NCI-H748 (cell line): ENCODE data around the gene CAMK1D.

Experiments
- DNase-seq: peaks from one replicate; lab custom pipeline; 2025; ENCODE audit not compliant: unreplicated experiment; lab: John Stamatoyannopoulos, UW

Gene CAMK1D

DNA sequence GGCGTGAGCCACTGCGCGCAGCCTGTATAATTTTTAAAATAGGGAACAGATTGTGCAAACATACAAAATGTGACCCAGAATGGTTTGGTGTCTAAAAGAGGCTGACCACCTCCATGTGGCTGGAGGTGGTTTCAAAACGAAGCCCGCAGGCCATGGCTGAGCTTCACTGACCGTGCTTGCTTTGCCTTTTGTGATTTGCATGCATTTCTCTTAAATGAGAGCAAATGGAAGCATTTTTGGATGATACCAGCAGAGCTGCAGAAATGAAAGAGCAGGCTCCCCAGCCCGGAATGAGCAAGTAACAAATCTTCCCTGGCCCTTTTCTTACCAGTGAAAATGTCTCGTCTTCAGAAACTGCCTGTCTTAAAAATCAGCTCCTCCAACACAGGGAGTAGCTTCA lies 239.9 kb downstream of the CAMK1D start:
- DNase-seq: no peak

DNA sequence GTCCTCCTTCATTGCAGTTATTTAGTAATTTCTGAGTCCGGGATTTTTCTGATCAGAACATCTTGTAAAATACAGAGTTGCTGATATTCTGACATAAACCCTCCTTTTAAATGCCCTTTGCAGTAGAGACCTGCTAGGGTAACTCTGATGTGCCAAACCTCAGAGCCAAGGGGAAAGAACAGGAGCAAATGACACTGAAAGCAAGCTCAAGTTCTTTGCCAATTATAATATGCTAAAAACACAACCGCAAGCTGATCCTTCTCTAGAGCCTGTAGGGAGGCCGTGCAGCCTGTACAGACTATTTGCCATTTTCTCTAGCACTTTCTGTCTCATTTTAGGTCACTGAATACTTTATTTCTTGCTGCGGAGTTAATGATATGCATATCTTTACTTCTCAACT lies 240.4 kb downstream of the CAMK1D start:
- peak; percentile 13 for DNase-seq

DNA sequence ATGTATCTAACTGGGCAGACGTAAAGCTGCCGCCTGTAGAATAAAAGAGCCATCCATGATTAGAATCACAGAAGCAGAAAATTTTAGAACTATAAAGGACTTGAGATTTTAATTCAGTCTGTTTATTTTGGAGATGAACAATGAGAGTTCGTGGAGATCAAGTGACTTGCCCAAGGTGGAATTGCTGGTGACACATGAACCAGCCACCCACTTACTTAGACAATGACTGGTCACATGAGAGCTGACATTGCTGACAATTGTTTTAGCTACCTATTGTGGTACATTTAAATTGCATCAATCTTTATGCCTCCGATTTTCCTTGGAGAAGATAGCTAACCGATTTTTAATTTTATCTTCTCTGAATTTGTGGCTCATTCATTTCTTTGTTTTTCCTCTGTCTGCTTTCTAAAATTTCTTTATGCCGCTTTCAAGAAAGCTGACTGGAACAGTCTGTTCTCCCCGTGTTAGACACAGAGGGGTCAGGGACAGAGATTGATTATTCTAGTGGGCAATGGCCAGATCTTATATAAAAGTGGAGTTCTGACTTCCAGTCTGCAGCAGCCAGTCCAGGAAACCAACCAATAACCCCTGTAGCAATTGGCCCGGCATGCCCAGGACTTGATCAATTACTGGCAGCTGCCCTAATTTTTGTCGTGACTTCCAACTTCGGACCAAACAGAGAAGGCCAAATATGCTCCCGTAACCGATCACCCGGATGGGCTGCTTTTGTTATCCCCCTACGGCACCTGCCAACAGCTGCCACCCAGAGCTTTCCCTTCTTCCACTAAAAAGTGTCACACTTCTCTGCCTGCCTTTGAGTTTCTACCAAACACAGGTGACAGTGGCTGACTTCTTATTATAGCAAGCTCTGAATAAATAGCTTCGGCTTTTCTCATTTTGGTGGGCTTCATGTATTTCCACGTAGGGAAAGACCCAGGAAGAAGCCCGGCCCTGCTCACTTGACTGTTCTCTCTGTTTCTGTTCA lies 241.6 kb downstream of the CAMK1D start:
- DNase-seq: peak; percentile 87

DNA sequence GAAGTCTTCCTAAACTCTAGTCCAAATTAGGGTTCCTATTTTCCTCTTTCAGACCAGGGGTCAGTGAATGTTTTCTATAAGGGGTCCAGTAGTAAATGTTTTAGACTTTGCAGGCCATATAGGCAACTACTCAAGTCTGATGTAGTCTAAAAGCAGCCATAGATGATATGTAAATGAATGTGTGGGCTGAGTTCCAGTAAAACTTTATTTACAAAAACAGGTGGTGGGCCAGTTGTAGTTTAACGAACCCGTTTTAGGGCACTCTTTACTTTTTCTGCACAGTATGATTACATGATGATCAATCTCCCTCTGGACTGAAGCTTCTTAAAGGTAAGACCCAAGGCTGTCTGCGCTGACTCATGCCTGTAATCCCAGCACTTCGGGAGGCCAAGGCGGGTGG lies 243.6 kb downstream of the CAMK1D start:
- DNase-seq: no peak

DNA sequence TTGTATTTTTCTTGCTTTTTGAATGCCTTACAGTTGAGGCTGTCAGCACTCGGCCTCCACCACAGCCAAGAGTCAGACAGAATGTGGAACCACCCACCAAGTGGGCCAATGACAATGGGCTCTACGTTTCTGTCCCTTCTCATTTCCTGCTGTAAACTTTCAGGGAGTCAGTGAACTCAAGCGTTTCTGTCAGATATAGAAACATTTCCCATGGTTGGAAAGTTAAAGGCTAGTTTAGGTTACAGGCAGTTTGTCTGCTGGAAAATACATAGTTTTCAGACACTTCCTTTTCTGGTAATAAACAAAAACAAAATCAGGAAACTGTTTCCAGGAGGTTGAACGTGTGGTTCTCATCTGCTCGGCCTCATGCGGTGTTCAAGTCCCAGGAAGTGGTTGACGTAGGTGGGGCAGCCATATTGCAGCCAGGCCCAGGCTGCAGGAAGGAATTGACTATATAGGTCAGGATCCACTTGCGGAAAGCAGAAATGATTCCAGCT lies 245.1 kb downstream of the CAMK1D start:
- DNase-seq: no peak

DNA sequence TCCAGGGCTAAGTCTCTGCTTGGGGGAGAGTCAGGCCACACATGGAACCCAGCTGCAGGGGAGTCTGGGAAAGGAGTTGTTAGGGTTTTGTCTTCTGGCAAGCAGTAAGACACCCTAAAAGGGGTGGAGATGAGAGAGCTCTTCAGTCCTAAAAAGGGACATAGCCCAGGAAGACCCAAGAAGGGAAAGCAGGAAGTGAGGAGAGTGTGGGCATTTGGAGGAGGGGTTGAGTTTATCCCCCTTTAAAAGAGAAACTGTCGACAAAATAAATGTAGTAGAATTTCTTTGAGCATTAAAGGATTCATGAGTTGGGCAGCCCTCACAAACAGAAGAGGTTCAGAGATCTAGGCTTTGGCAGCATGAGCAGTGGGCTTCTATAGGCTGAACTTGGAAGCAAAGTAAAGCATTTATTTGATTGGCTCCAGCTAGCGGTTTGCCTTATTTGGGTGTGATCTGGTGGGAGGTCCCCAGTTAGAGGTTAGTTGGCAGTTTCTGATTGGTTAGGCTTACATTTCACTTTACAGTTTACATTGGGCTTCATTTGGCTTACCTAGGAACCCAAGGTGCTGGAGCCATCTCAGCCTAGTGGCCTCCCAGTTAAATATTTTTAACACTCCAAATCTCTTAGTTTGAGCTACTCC lies 246.7 kb downstream of the CAMK1D start:
- no peak for DNase-seq

DNA sequence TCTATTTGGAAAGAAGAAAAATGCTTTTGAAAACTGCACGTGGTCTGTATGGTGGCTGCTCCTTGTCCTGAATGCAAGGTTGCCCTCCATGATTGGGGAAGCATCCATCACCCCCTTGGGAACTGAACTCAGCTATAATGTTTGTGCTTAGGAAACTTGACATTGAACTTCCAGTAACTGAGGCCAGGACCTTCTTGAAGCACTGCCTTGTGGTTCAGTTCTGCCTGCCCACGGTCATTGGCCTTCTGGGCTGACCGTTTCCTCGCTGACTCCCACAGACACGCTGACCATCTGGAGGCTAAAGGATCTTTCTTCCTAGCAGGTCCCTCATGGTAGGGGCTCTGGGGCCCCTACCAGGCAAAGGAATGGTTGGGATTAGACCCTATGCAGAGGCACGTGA lies 247.8 kb downstream of the CAMK1D start:
- DNase-seq: no peak

DNA sequence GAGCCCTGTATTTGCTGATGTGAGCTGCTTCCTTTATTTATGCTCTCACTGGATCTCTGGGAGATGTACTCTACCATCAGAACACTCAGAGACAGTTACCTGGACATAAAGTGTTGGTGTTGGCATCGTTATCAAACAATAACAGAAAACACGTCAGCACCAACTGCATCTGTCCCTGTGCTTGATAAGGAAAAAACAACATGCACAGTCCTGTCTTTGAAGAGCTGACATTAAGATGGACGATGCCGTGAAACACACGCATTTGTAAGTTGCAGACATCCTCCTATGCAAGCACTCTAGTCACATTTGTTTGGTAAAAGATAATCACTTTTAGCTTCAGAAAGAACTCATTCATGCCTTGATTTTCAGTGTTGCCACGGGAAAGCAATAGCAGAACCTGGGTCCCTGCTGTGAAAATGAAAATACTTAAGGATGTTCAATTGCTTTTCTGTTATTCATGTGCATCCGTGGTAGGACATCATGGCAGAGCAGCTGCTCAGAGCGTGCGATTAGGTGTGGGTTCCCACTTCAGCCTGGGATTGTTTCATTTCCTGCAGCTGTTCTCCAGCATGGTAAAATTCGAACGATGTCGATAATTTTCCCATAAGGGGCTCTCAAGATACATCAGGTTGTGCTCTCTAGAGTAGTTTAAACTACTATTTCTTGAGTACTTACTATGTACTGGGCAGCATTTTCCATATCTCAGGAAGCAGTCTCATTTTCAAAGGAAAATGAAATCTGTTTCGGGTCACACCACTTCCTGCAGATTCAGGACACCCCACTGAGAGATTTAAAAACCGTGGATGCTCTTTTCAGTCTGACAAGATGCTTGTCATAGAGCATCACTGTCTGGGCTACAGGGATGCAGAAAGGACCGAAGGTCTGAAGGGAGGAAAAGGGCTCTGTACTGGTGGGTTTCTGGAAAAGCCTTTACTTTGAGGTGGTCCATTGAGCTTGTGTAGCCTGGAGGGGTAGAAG lies 248.7 kb downstream of the CAMK1D start:
- peak; percentile 92 for DNase-seq

DNA sequence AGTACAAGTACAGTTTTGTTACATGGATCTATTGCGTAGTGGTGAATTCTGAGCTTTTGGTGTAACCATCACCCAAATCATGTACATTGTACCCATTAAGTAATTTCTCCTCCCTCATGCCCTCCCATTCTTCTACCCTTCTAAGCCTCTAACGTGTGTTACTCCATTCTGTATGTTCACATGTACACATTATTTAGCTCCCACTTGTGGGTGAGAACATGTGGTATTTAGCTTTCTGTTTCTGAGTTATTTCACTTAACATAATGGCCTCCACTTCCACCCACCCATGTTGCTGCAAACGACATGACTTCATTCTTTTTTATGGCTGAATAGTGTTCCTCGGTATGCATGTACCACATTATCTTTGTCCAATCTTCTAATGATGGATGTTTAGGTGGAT lies 251.3 kb downstream of the CAMK1D start:
- no peak for DNase-seq

DNA sequence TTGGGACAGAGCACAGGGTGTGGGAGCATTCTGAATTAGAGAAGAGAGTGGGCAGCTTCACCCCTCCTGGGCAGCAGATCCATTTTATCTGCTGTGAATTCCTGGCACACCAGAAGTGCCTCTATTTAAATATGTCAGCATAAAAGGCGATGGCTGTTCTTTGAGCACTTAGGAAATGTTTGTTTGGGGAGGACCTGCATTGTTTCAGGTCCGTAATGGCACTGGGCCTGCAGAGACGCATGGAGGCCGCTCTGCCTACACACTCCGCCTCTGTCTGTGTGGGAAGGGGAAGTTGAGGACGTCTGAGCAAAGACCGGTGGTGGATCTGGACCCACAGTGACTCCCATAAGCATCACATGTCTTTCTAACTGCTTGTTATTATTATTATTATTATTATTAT lies 253.2 kb downstream of the CAMK1D start:
- DNase-seq: peak; percentile 54

DNA sequence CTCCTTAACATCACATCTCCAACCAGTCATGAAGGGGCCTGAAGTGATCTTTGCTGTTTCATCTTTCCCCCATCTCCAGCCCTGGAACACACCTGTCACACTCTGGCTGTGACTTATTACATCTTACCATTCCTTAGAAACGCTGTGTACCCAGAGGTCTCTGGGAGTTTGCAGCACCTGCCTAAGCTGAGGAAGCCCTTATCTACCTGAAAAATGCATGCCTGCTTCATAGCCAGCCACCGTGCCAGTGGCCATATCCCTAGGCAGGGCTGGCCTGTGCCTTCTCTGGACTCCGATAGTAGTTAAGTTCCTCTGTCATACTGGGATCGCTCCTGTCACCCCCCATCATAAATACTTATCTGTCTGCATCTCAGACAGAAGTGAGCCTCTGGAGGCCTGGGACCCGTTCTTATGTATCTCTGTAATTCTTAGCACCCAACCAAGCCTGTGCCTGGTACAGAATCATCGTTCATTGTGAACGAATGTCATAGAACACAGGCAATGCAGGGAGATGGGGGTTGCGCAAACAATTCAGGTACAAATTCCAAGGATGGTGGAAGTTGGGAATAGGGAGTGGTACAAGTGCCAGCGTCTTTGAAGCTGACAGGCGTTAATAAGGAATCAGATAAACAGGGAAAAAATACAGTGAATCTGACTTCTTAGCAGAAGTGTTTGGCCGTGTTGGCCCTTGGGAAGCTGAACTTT lies 254.6 kb downstream of the CAMK1D start:
- DNase-seq: no peak

DNA sequence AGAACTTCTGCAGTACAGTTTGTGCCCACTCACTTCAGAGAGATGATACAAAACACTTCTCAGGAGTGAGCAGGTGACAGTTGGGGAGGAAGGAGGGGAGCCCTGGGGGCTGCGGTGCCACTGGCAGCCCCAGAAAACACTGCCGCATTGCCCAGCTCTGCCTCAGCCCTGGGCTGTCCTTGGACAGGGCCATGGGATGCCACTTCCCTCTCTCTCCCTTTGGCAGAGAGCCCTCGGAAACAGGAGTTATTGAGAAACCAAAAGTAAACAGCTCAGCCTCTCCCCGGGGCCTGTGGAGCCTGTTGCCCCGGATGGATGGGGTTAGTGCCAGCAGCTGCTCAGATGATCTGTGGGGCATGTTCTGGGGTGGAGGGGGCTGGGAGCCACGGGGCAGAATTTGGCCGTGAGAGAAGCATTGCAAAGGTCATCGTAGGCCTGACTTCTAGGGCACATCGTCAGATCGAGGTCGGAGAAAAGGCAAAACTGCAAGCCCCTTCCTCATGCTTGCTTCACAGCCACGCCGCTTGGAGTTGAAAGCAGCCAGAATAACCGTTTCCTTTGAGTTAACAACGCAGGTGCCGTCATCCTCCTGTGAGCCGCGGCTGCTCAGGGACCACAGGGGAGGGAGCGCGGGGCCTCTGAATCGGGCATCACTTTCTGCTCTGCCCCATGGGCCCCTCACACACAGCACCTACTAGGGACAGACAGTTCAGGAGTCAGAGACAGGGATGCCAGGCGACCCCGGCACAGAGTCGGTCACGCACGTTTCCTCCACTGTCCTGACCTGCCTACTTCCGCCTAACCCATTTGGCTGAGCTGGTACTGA lies 256.4 kb downstream of the CAMK1D start:
- DNase-seq: peak; percentile 88

DNA sequence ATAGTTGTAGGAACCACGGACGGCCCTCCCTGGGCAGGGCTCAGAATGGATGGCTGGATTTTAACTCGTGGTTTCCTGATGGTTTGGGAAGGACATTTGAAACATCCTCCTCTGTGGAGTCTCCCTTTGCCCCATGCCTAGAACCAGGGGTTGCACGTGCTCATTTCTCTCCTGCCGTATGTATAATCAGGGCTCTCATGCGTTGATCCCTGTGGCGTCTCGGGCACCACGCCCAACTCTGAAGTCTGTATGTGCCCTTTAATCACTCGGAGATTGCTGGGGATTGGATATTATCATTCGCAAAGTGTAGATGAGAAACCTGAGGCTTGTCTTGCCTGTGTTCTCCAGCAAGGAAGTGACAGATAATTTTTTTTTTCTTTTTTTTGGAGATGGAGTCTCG lies 257.1 kb downstream of the CAMK1D start:
- peak; percentile 82 for DNase-seq

DNA sequence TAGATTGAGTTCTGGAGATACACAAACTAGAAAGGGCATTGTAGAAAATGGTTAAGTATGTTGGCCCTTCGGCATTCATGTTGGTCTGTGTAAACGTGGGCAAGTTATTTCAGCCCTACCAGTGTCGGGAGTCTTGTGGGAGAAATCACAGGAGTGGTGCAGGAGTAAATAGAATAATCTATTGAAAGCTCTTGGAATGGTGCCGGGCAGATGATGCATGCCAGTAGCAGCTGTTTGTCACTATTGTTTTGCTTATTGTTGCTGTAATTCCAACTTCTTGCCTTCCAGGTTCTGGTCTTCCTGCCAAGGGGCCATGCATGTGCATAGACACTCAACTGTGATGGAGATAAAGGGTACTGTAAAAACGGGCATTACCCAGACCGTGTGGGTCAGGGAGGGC lies 259.4 kb downstream of the CAMK1D start:
- peak; percentile 46 for DNase-seq

DNA sequence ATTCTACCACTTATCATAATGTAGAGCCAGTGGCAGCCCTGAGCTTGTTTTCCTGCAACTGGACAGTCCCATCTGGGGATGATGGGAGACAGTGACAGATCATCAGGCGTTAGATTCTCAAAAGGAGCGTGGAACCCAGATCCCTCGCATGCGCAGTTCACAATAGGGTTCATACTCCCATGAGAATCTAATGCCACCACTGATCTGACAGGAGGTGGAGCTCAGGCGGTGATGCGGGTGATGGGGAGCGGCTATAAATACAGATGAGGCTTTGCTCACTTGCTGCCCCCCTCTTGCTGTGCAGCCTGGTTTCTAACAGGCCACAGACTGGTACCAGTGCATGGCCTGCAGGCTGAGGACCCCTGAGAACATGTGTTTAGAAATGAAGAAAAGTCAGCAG lies 260.1 kb downstream of the CAMK1D start:
- DNase-seq: no peak

DNA sequence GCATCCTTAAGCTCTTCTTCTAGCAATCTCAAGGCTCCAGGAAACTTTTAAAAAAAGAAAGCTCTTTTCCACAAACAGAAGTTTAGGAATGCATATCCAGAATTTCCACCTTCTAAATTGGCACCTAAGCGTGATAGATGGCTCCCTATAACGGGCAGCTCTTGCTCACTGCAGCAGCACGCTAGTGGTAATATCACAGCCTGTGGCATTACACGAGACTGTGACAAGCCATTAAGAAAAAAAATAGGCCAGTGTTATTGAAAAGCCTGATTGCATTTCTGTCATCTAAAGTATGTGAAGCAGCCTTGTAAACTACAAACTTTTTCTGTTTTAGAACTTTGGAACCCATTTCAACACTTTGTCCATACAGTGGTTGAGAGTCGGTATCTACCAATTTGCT lies 263.8 kb downstream of the CAMK1D start:
- no peak for DNase-seq

DNA sequence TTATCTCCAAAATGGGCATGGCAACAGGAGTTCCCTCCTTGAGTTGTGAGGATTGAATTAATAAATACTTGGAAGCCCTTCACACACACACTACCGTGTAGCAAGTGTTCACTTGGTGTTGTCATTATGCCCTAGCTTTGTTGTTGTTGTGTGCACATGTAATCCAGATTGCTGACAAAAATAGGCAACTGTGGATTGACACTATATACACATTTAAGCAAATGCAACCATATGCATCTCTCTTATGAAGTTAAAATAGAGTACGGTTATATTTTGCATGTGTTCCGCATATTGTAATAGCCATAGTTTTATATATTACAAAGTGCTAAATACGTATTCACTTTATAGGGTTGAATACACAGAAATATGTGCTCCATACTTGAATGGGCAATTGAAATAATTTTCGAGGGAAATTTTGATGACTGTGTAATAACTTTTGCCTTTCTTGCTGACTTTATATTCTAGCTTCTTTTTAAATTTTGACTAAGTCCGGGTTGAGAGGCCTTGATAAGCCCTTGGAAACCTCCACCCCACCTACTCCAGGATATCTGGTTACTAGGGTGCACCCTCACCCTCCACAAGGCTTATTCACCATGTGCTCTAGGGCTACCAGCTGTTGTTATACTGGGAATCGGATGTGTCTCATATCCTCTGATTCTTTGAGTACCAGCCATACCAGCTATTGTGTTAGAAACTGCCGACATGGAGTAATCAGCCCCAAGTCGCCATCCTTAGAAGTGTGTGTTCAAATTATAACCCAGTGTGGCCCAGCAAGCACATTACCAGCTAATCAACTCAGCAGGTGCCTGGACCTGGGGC lies 265.0 kb downstream of the CAMK1D start:
- peak; percentile 40 for DNase-seq

DNA sequence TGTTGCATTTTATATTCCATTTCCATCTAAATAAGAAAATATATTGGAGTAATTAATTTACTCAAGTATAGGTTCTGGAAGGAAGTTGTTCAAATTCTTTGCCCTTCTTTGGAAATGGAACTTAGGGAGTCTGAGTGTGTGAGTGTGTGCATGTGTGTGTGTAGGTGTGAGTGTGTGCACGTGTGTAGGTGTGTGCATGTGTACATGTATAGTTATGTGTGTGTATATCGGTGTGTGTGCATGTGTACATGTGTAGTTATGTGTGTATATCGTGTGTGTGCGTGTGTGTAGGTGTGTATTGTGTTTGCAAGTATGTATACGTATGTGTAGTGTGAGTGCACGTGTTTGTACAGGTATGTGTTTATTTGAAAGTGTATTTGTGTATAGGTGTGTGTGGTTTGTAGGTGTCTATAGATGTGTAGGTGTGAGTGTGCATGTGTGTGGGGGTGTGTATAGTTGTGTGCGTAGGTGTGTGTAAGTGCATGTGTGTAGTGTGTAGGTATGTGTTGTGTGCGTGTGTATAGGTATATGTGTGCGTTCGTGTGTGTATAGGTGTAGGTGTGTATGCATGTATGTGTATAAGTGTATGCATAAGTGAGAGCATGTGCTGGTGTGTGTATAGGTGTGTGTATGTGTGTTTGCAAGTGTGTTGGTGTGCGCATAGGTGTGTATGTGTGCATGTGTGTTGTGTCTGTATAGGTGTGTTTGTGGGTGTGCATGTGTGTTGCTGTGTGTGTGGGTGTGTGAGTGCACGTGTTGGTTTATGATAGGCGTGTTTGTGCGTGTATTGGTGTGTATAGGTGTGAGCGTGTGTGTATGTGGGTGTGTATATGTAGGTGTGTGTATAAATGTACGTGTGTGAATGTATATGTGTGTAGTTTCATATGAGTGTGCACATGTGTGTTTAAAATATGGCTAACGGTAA lies 266.2 kb downstream of the CAMK1D start:
- no peak for DNase-seq
